ENCODE measurements around the gene OPRM1. TPM values are rescaled to one million over a fixed set of nuclear protein-coding genes. Genes with fewer than 3 reads are reported as not detected.

The OPRM1 gene
- total RNA-seq, 4 donors from 2014 or later: not detected

DNA sequence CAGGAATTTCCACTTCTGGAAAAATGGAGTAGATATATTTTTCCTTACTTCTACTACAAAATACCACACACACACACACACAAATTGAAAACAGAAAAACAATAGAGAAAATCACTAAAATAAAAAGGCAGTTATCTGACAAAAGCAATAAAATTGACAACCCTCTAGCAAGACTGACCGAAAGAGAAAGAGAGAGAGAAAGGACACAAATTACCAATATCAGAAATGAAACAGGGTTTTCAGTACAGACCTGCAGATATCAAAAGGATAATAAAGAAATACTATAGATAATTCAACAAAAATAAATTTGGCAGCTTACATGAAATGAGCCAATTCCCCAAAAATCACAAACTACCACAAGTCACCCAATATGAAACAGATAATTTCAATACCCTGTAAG, 104.7 kb downstream of the OPRM1 start:
- TF ChIP-seq POLR2AphosphoS5 (IDR thresholded peaks at IDR 0.05) (no peak), EP300 (IDR thresholded peaks at IDR 0.05) (no peak), POLR2A (IDR thresholded peaks at IDR 0.05) (no peak)
- TF ChIP-seq, protein P1, sequence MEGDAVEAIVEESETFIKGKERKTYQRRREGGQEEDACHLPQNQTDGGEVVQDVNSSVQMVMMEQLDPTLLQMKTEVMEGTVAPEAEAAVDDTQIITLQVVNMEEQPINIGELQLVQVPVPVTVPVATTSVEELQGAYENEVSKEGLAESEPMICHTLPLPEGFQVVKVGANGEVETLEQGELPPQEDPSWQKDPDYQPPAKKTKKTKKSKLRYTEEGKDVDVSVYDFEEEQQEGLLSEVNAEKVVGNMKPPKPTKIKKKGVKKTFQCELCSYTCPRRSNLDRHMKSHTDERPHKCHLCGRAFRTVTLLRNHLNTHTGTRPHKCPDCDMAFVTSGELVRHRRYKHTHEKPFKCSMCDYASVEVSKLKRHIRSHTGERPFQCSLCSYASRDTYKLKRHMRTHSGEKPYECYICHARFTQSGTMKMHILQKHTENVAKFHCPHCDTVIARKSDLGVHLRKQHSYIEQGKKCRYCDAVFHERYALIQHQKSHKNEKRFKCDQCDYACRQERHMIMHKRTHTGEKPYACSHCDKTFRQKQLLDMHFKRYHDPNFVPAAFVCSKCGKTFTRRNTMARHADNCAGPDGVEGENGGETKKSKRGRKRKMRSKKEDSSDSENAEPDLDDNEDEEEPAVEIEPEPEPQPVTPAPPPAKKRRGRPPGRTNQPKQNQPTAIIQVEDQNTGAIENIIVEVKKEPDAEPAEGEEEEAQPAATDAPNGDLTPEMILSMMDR (IDR thresholded peaks at IDR 0.05): no peak
- no peak overlapping the region for H3K4me3 ChIP-seq
- no peaks in the 10 kb centered on the region for H3K36me3 ChIP-seq
- 86% methylated on average over 1 of the region's 1 CpG for WGBS
- H3K27ac ChIP-seq: no peak overlapping the region
- H3K4me1 ChIP-seq: no peaks in the 10 kb centered on the region
- no peak for DNase-seq (ENCODE audit: low spot score in 2 of 2)
- H3K27me3 ChIP-seq: no peaks in the 10 kb centered on the region
- no peaks in the 10 kb centered on the region for H3K9me3 ChIP-seq

- no peak overlapping the region for H3K4me3 ChIP-seq
- DNase-seq (ENCODE audit: low spot score in 2 of 2): peak in 1 of 2 donors; percentile 67
- no peaks in the 10 kb centered on the region for H3K27me3 ChIP-seq
- no peaks in the 10 kb centered on the region for H3K36me3 ChIP-seq
- H3K4me1 ChIP-seq: peaks cover 4% of the 10 kb centered on the region
- WGBS: 27% methylated on average over 6 of the region's 6 CpGs
- TF ChIP-seq, protein P1 (IDR thresholded peaks at IDR 0.05): peak; percentile 54 to 68
- no peak for TF ChIP-seq EP300 (IDR thresholded peaks at IDR 0.05)
- no peaks in the 10 kb centered on the region for H3K9me3 ChIP-seq
- H3K27ac ChIP-seq: no peak overlapping the region
These were observed 115.4 kb downstream of the OPRM1 start for GRCh38 chr6:154154389-154154967.

GRCh38 chr6:154156135-154156896, 117.3 kb downstream of the OPRM1 start:
- Histone ChIP-seq H3K4me3 (no peak overlapping the region), H3K27ac (no peak overlapping the region), H3K9me3 (no peaks in the 10 kb centered on the region), H3K36me3 (no peaks in the 10 kb centered on the region), H3K4me1 (peaks cover 4% of the 10 kb centered on the region), H3K27me3 (no peaks in the 10 kb centered on the region)
- WGBS: 72% methylated on average over 11 of the region's 11 CpGs
- TF ChIP-seq, protein P1 (IDR thresholded peaks at IDR 0.05): peak; percentile 15 to 25
- TF ChIP-seq POLR2A (IDR thresholded peaks at IDR 0.05): no peak
- no peak for DNase-seq (ENCODE audit: low spot score in 2 of 2)

DNA sequence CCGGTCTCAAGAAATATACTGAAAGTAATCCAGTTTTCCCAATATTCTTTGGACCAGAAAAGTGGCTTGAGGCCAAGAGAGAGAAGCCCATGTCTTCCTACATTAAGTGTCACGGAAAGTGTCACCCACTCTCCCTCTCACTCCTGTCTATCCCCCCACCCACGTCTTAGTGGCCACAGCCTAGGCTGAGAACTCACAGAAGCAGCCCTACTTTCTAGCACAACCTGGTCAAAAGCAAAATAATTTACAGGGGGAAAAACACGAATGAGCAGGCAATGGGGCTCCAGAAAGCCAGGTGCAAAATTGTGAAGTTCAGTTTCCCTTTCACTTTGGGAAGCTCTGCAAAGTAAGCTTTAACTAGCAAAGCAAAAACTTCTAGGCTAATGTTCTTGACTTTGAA, 118.0 kb downstream of the OPRM1 start:
- Histone ChIP-seq H3K9me3 (no peaks in the 10 kb centered on the region), H3K27me3 (no peaks in the 10 kb centered on the region), H3K36me3 (no peaks in the 10 kb centered on the region), H3K4me3 (no peak overlapping the region), H3K4me1 (peaks cover 4% of the 10 kb centered on the region), H3K27ac (no peak overlapping the region)
- DNase-seq (ENCODE audit: low spot score in 2 of 2): no peak
- 55% methylated on average over 4 of the region's 4 CpGs for WGBS
- no peak for TF ChIP-seq POLR2A (IDR thresholded peaks at IDR 0.05)
- no peak for TF ChIP-seq EP300 (IDR thresholded peaks at IDR 0.05)
- no peak for TF ChIP-seq POLR2AphosphoS5 (IDR thresholded peaks at IDR 0.05)
- TF ChIP-seq, protein P1 (IDR thresholded peaks at IDR 0.05): no peak

DNA sequence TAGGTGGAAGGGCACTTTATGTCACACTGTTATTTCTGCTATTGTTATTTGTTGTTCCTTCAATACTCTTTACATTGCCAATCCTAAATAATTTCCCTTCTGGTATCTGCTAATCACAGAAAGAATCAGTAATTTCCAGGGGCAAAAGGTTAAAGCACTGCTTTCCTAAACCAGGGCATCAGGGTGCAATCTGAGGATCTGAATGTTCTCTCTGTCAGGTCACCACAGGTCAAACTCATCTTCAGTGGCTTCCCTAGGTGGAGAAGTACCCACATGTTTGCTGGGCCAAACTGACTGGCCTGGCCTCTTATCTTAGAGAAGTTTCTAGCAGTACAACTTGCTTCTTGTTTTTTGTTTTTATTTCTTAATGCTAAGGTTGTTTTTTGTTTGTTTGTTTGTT, 118.7 kb downstream of the OPRM1 start:
- no peak for TF ChIP-seq POLR2AphosphoS5 (IDR thresholded peaks at IDR 0.05)
- H3K27ac ChIP-seq: no peak overlapping the region
- no peaks in the 10 kb centered on the region for H3K36me3 ChIP-seq
- H3K4me3 ChIP-seq: no peak overlapping the region
- no peaks in the 10 kb centered on the region for H3K27me3 ChIP-seq
- DNase-seq (ENCODE audit: low spot score in 2 of 2): no peak
- H3K4me1 ChIP-seq: peaks cover 4% of the 10 kb centered on the region
- H3K9me3 ChIP-seq: no peaks in the 10 kb centered on the region
